ENCODE results near the gene CRACR2B.

Gene CRACR2B

DNA sequence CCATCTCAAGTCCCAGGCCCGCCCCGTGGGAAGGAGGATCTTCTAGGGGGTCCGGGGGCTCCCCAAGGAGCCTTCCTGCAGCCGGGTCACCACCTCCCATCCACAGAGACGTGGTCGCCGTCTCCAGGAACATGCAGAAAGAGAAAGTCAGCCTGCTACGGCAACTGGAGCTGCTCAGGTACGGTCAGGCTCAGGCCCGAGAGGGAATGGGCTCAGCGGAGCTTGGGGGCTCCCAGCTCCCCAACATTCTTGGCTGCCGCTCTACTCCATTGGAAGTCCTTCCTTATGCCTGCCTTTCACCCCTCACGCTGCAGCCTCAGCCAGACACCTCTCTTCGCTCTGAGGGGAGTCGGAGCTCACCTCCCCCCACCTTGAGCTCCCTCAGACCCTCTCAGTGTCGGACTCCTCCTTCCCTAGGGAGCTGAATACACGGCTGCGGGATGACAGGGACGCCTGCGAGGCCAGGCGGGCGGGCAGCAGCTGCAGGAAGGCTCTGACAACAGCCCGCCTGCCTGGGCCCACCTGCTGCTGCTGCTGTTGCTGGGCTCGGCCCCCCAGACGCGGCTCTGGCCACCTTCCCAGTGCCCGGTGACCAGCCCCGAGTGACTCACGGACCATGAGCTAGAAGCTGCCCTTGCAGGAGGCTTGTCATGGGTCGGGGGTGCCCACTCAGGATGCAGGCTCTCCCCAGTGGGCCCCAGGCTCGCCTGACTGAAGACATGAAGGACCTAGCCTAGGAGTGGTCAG, 3.6 kb downstream of the CRACR2B start:
- ChIA-PET POLR2A (interaction anchor here (1.0 to 15.0 kb wide), 5 partner anchors 8 to 27 kb away, joined by 3 to 202 read pairs (median 4); partner anchors contain the start of genes PNPLA2, POLR2L and TSPAN4), CTCF (interaction anchor here (0.7 kb wide), 1 partner anchor 127 kb away, joined by 4 read pairs; no protein-coding TSS in a partner anchor)
- TF ChIP-seq KLF8 (tag by site-specific recombination; IDR thresholded peaks at IDR 0.05): 0 out of 2 replicates have a peak, but pooled peaks have one; percentile 6
- 0 out of 2 replicates have a peak, but pooled peaks have one; percentile 40 for TF ChIP-seq ZNF449 (tag by site-specific recombination; IDR thresholded peaks at IDR 0.05)
- TF ChIP-seq SCRT2 (tag by site-specific recombination; IDR thresholded peaks at IDR 0.05): peak; percentile 42; the same call in 1 of the 2 replicates
- TF ChIP-seq ZNF600 (tag by site-specific recombination; IDR thresholded peaks at IDR 0.05): peak; percentile 39; the same call in 1 of the 2 replicates
- no peak for TF ChIP-seq ZNF623 (tag by site-specific recombination; IDR thresholded peaks at IDR 0.05)
- peak; percentile 77 for TF ChIP-seq ZFP69B (tag by site-specific recombination; IDR thresholded peaks at IDR 0.05)
- TF ChIP-seq ZNF768 (tag by site-specific recombination; IDR thresholded peaks at IDR 0.05): no peak
- TF ChIP-seq ZNF692 (tag by site-specific recombination; IDR thresholded peaks at IDR 0.05): peak; percentile 55; the same call in 1 of the 2 replicates
- peak; percentile 85 for TF ChIP-seq ZSCAN16 (tag by site-specific recombination; IDR thresholded peaks at IDR 0.05)
- TF ChIP-seq ZNF558 (tag by site-specific recombination; IDR thresholded peaks at IDR 0.05): no peak
- TF ChIP-seq ZNF341 (tag by site-specific recombination; IDR thresholded peaks at IDR 0.05; ENCODE audit: low read depth): peak; percentile 59; the same call in 1 of the 2 replicates
- TF ChIP-seq ZIC2 (tag by site-specific recombination; IDR thresholded peaks at IDR 0.05): peak; percentile 93
- TF ChIP-seq GLIS2 (tag by site-specific recombination; IDR thresholded peaks at IDR 0.05): peak; percentile 52
- peak; percentile 81 for TF ChIP-seq GLIS1 (tag by site-specific recombination; IDR thresholded peaks at IDR 0.05)
- TF ChIP-seq YY1 (tag by site-specific recombination; IDR thresholded peaks at IDR 0.05): no peak
- no peaks in the 10 kb centered on the region; the same call in 1 of the 2 replicates for H3K4me1 ChIP-seq (ENCODE audit: control insufficient read depth, insufficient read depth, low read length)
- H3K9me3 ChIP-seq (ENCODE audit: control insufficient read depth, insufficient read depth, low read depth, low read length): no peaks in the 10 kb centered on the region
- H3K36me3 ChIP-seq (ENCODE audit: control insufficient read depth in 2 of 2, insufficient read depth in 1 of 2, low read length in 2 of 2): peaks cover 0 to 18% of the 10 kb centered on the region in 2 experiments; a peak in 1 of 3 replicates
- no peak overlapping the region for H3K4me3 ChIP-seq (ENCODE audit: low read depth, low read length)
- H3K27ac ChIP-seq (ENCODE audit: extremely low read depth, low read depth, low read length): no peak overlapping the region

DNA sequence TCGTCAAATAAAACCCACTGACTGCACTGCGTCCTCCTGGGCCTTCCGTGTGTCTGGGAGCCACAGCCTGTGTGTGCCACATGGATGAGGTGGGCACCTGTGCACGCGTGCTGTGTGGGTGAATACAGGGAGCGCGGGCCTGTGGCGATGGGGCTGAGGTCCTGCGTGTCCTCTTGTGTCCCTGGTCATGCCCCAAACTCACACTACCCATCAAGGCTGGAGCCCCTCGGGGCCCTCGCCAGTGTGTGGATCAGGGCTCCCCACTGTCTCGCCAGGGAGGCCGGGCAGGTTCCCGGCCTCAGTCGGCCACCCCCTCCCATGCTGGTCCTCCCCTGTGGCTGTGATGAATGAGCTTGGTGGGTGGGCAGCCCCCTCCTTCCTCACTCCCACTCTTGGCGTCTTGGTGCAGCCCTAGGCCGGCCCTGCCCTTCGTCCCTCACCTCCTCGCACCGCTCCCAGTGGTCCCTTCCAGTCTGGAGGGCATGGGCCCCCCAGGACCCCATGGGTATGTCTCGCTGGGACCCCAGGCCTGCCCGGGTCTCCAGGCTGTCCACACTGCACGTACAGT, 4.3 kb downstream of the CRACR2B start:
- CTCF ChIA-PET: no interaction called here
- TF ChIP-seq PRDM10 (tag by site-specific recombination; IDR thresholded peaks at IDR 0.05) (peak; percentile 81), ZFHX2 (tag by site-specific recombination; conservative IDR thresholded peaks at IDR 0.05) (peak; percentile 88), ZNF398 (tag by site-specific recombination; IDR thresholded peaks at IDR 0.05) (no peak), ZNF510 (tag by site-specific recombination; IDR thresholded peaks at IDR 0.05; ENCODE audit: insufficient replicate concordance) (no peak), EGR2 (tag by site-specific recombination; IDR thresholded peaks at IDR 0.05; ENCODE audit: low read depth) (peak; percentile 76), ZIC2 (tag by site-specific recombination; IDR thresholded peaks at IDR 0.05) (peak; percentile 84)
- TF ChIP-seq, protein P1, sequence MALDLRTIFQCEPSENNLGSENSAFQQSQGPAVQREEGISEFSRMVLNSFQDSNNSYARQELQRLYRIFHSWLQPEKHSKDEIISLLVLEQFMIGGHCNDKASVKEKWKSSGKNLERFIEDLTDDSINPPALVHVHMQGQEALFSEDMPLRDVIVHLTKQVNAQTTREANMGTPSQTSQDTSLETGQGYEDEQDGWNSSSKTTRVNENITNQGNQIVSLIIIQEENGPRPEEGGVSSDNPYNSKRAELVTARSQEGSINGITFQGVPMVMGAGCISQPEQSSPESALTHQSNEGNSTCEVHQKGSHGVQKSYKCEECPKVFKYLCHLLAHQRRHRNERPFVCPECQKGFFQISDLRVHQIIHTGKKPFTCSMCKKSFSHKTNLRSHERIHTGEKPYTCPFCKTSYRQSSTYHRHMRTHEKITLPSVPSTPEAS (tag by site-specific recombination; IDR thresholded peaks at IDR 0.05): no peak

More for the DNA sequence above, 4.3 kb downstream of the CRACR2B start:
- H3K4me1 ChIP-seq (ENCODE audit: control insufficient read depth, insufficient read depth, low read length): no peaks in the 10 kb centered on the region; the same call in 1 of the 2 replicates
- H3K4me3 ChIP-seq (ENCODE audit: low read depth, low read length): peak overlapping the region; percentile 70
- POLR2A ChIA-PET: interaction anchor here (0.6 to 15.0 kb wide), 8 partner anchors 8 to 28 kb away, joined by 3 to 202 read pairs (median 4); partner anchors contain the start of genes PNPLA2, POLR2L, RPLP2 and TSPAN4
- peaks cover 0 to 25% of the 10 kb centered on the region in 2 experiments; a peak in 1 of 3 replicates for H3K36me3 ChIP-seq (ENCODE audit: control insufficient read depth in 2 of 2, insufficient read depth in 1 of 2, low read length in 2 of 2)
- H3K27ac ChIP-seq (ENCODE audit: extremely low read depth, low read depth, low read length): peak overlapping the region; percentile 66; the same call in 1 of the 2 replicates
- no peaks in the 10 kb centered on the region for H3K9me3 ChIP-seq (ENCODE audit: control insufficient read depth, insufficient read depth, low read depth, low read length)

Data from HEK293 (cell line).